Measurements from ENCODE around the gene TP53I13. TPM values are rescaled to one million over a fixed set of nuclear protein-coding genes. Genes with fewer than 3 reads are reported as not detected.

TP53I13 gene
- total RNA-seq, 1 donor from 2014 or later: 37.2 TPM

DNA sequence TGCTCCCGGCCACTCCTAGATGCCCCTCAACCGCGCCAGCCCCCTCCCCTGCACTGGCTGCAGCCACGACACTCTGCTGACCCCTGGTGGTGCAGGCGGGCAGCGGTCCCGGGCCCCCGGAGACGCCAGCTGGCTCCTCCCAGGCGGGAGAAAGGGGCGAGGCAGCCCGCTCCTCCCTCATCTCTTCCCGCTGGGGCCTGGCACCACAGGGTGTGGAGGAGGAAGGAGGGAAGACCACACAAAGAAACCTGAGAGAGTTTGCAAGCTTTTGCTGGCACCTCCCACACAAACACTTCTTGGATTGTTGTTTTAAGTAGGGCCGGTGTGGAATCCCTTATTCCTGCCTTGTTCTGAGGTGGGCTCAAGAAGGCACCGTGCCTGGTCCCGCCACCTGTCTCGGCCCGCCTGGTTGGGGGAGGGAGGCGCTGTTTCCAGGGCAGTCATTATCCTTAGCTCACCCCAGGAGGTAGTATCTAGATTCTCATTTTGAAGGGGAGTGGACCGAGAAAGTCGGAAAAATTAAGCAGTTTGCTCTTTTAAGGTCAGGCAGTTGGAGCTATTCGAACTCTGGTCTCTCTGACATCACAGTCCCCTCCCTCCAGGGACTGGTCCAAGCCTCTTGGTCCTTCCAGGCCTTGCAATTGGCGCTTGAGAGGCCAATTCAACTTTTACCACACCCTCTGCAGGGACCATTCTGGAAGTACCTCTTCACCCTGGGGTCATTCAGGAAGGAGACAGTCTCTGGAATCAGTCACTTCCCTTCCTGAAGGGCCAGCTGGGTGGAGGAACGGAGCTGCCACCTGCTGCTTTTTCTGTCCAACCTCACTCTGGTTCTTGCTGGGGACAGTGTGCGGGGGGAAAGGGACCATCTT, 23.5 kb downstream of the TP53I13 start:
- H3K27me3 ChIP-seq (ENCODE audit: low read depth): no peaks in the 10 kb centered on the region
- TF ChIP-seq, protein P1, sequence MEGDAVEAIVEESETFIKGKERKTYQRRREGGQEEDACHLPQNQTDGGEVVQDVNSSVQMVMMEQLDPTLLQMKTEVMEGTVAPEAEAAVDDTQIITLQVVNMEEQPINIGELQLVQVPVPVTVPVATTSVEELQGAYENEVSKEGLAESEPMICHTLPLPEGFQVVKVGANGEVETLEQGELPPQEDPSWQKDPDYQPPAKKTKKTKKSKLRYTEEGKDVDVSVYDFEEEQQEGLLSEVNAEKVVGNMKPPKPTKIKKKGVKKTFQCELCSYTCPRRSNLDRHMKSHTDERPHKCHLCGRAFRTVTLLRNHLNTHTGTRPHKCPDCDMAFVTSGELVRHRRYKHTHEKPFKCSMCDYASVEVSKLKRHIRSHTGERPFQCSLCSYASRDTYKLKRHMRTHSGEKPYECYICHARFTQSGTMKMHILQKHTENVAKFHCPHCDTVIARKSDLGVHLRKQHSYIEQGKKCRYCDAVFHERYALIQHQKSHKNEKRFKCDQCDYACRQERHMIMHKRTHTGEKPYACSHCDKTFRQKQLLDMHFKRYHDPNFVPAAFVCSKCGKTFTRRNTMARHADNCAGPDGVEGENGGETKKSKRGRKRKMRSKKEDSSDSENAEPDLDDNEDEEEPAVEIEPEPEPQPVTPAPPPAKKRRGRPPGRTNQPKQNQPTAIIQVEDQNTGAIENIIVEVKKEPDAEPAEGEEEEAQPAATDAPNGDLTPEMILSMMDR (IDR thresholded peaks at IDR 0.05; ENCODE audit: borderline replicate concordance): peak; percentile 99
- peak overlapping the region; percentile 93 for H3K27ac ChIP-seq (replicated peaks)
- intact Hi-C loops (cut with micrococcal nuclease): no loop called here
- H3K9me3 ChIP-seq (replicated peaks): no peaks in the 10 kb centered on the region
- peak overlapping the region; percentile 95 for H3K4me3 ChIP-seq
- no peaks in the 10 kb centered on the region for H3K36me3 ChIP-seq
- DNase-seq: peak; percentile 90
- H3K4me1 ChIP-seq: peaks cover 81% of the 10 kb centered on the region

DNA sequence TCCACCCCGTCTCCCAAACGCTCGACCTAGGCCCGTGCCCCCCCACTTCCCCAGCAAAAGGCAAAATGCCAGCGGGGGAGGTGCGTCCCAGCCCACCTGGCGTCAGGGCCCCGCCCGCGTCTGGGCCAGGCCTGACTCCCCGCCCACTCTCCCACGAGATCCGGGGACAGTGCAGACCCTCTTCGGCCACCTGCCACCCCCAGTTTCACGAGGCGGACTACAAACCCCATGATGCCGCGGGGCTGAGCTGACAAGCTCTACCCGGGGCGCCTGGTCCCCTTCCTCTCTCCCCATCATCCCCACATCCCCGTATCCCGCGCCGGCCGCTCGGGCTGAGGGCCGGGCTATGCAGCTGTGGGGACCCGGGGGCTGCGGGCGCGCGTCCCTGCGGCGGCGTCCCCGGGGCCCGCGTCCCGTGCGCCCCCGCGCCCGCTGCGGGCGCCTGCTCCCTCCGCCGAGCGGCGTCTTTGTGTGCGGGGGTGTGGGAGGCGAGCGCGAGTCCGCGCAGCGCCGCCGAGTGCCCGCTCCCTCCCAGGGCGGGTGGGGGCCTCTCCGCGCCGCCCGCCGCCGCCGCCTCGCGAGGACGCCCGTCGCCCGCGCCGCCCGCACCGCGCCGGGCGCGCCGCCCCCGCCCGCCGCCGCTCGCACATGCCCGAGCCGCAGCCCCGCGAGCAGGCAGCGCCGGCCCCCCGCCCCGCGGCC, 24.5 kb downstream of the TP53I13 start, which contains the start of gene ANKRD13B:
ANKRD13B (plus strand) TSS at position 283 of the 702 bp plus-strand sequence. CDS start 490 bp downstream, outside the sequence.
- no peaks in the 10 kb centered on the region for H3K27me3 ChIP-seq (ENCODE audit: low read depth)
- intact Hi-C loops (cut with micrococcal nuclease): no loop called here
- TF ChIP-seq, protein P1 (IDR thresholded peaks at IDR 0.05; ENCODE audit: borderline replicate concordance): no peak
- H3K27ac ChIP-seq (replicated peaks): peak within 1 kb of the TSS; percentile 93
- H3K4me1 ChIP-seq: peaks cover 81% of the 10 kb centered on the region
- no peaks in the 10 kb centered on the region for H3K9me3 ChIP-seq (replicated peaks)
- H3K4me3 ChIP-seq: peak within 1 kb of the TSS; percentile 95
- H3K36me3 ChIP-seq: no peaks in the 10 kb centered on the region
- peak; percentile 58 for DNase-seq

DNA sequence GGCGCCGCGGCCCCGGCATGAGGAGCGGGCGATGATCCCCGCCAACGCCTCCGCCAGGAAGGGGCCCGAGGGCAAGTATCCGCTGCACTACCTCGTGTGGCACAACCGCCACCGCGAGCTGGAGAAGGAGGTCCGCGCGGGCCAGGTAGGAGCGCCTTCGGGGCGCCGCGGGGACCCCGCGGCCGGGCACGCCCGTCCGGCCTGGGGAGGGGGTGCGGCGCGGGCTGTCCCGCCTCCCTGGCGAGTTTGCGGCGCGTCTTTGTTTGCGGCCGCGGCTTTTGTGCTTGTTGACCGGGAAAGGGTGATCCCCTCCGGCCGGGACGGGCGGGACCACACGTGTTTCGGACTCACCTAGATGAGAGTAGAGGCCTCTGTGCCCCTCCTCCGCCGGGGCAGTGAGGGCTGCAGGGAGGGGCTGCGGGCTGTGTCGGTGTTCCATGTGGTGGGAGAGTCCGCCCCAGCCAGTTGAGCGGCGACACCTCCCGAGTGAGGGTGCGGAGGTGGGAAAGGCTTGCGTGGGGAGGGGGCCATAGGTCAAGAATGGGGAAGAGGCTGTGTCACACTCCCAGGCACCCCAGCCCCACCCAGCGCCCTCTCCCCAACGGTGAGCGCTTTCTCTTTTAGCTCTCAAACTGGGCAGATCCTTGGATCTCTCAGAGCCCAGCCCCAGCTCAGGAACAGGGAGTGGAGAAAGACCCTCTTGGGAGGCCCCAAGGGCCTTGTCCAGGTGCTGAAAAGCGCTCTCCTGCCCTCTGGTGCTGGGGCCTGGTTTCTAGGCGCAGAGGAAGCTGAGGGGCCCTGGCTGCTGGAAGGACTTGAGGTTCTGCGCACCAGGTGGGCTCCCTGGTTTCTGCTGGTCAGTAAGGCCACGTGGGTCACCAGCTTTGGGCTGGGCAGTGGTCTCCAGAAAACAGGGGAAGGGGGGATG, 25.4 kb downstream of the TP53I13 start:
- peaks cover 73% of the 10 kb centered on the region for H3K4me1 ChIP-seq
- H3K27ac ChIP-seq (replicated peaks): peak overlapping the region; percentile 59
- no peaks in the 10 kb centered on the region for H3K36me3 ChIP-seq
- H3K9me3 ChIP-seq (replicated peaks): no peaks in the 10 kb centered on the region
- intact Hi-C loops (cut with micrococcal nuclease): no loop called here
- H3K4me3 ChIP-seq: peak overlapping the region; percentile 95
- no peak for DNase-seq
- TF ChIP-seq, protein P1 (IDR thresholded peaks at IDR 0.05; ENCODE audit: borderline replicate concordance): peak; percentile 26
- no peaks in the 10 kb centered on the region for H3K27me3 ChIP-seq (ENCODE audit: low read depth)

DNA sequence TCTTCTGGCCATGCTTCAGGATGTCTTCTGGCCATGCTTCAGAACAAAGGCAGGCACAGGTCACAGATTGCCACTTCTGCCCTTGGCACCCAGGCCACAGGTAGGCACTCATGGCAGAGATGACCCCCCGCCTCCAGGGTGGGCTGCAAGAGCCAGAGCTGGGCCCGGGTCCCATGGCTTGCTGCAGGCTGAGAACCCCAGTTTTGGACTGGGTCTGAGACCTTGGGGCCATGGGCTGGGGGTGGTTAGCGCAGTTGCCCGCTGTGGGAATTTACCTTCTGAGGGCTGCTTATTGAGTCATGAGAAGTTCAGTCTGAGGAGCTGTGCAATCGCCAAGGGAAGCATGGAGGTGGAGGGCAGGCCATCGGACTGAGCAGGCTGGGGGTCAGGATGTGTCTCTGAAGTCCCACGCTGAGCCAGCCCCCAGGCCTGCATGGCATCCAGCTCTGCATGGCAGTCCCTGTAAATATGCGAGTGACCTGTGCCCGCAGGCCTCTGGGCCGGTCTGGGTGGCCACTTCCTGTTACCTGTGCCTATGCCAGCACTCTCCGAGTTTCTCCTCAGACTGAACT, 26.1 kb downstream of the TP53I13 start:
- Histone ChIP-seq H3K4me3 (peak overlapping the region; percentile 95), H3K27me3 (ENCODE audit: low read depth) (no peaks in the 10 kb centered on the region), H3K9me3 (replicated peaks) (no peaks in the 10 kb centered on the region), H3K4me1 (peaks cover 71% of the 10 kb centered on the region), H3K27ac (replicated peaks) (no peak overlapping the region), H3K36me3 (no peaks in the 10 kb centered on the region)
- TF ChIP-seq, protein P1 (IDR thresholded peaks at IDR 0.05; ENCODE audit: borderline replicate concordance): no peak
- intact Hi-C loops (cut with micrococcal nuclease): no loop called here
- no peak for DNase-seq

Measured in left ventricle myocardium inferior (tissue), 1 donor.